Measurements from ENCODE around the gene DCAF16. TPM values are rescaled to one million over a fixed set of nuclear protein-coding genes. Genes with fewer than 3 reads are reported as not detected.

The DCAF16 gene
- total and polyA plus RNA-seq, 3 donors from 2014 or later: 30.5 to 48.0 (median 42.6) TPM

DNA sequence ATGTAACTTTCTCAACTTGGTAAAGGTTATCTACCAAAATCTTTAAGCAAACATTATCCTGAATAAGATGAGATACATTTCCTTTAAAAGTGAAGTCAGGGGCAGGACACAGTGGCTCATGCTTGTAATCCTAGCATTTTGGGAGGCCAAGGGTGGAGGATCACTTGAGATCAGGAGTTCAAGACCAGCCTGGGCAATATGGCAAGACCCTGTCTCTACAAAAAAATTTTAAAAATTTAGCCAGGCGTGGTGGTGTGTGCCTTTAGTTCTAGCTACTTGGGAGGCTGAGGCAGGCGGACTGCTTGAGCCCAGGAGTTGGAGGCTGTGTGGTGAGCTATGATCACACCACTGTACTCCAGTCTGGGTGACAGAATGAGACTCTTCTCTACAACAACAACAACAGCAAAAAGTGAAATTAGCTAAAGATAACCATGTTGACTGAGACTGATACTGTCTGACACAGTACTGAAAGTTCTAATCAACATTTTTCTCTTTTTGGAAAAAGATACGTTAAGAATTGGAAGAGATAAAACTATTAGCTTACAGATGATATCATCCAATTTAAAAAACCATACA lies 4.9 kb downstream of the DCAF16 start:
- H3K4me3 ChIP-seq: no peak overlapping the region
- DNase-seq: no peak
- no peak overlapping the region for H3K27ac ChIP-seq
- H3K27me3 ChIP-seq: no peaks in the 10 kb centered on the region
- 74 to 77% methylated on average over 3 of the region's 3 CpGs for WGBS, 2 donors
- intact Hi-C loops (cut with DNase I; ENCODE audit: low total_unique reads): no loop called here
- H3K4me1 ChIP-seq: peaks cover 23% of the 10 kb centered on the region
- no peak for TF ChIP-seq POLR2A (IDR thresholded peaks at IDR 0.05)
- TF ChIP-seq, protein P1, sequence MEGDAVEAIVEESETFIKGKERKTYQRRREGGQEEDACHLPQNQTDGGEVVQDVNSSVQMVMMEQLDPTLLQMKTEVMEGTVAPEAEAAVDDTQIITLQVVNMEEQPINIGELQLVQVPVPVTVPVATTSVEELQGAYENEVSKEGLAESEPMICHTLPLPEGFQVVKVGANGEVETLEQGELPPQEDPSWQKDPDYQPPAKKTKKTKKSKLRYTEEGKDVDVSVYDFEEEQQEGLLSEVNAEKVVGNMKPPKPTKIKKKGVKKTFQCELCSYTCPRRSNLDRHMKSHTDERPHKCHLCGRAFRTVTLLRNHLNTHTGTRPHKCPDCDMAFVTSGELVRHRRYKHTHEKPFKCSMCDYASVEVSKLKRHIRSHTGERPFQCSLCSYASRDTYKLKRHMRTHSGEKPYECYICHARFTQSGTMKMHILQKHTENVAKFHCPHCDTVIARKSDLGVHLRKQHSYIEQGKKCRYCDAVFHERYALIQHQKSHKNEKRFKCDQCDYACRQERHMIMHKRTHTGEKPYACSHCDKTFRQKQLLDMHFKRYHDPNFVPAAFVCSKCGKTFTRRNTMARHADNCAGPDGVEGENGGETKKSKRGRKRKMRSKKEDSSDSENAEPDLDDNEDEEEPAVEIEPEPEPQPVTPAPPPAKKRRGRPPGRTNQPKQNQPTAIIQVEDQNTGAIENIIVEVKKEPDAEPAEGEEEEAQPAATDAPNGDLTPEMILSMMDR (IDR thresholded peaks at IDR 0.05): no peak
- H3K36me3 ChIP-seq (ENCODE audit: low read depth, missing control alignments): no peaks in the 10 kb centered on the region
- H3K9me3 ChIP-seq: no peaks in the 10 kb centered on the region

DNA sequence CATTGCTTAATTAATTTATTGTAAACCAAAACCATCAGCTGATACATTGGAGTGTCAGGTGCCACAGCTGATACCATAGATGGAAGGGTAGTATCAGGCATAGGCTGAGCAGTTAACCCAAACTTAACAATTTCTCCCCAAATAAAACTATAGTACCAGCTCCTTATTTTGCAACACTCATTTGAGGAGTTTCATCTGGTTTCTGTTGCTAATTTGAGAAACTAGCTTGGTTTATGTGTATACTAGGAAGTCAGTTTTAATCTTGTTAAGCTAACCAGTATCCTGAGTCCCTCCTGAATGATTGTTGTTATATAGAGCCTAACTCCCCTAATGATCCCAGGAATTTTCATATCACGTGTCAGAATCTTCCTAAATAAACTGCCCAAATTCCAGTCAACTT lies 12.7 kb downstream of the DCAF16 start:
- TF ChIP-seq POLR2A (IDR thresholded peaks at IDR 0.05): no peak
- TF ChIP-seq, protein P1 (IDR thresholded peaks at IDR 0.05): no peak
- intact Hi-C loops (cut with DNase I; ENCODE audit: low total_unique reads): no loop called here
- WGBS, 2 donors: 82 to 94% methylated on average over 1 of the region's 1 CpG
- DNase-seq: no peak
- no peak overlapping the region for H3K4me3 ChIP-seq
- H3K27ac ChIP-seq: no peak overlapping the region
- H3K36me3 ChIP-seq (ENCODE audit: low read depth, missing control alignments): no peaks in the 10 kb centered on the region
- H3K9me3 ChIP-seq: no peaks in the 10 kb centered on the region
- H3K4me1 ChIP-seq: no peaks in the 10 kb centered on the region
- no peaks in the 10 kb centered on the region for H3K27me3 ChIP-seq

DNA sequence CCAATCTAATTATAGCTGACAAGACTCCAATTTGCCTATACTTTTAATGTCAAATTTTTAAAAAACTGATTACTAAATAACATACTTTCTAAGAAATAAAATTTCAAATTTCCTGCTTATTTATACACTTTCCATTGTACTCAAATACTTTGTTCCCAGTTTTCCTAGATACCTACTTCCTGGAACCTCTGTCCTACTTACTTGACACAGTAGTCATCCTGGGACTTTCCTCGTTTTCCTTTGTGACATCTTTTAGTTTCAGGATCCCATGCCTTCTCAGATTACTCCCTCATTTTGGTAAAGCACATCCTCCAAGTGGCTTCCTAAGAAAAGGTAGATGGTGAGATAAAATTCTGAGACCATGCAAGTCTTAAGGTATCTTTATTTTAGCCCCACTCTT lies 15.8 kb downstream of the DCAF16 start:
- Histone ChIP-seq H3K4me3 (no peak overlapping the region), H3K27me3 (no peaks in the 10 kb centered on the region), H3K36me3 (ENCODE audit: low read depth, missing control alignments) (no peaks in the 10 kb centered on the region), H3K27ac (no peak overlapping the region), H3K4me1 (no peaks in the 10 kb centered on the region), H3K9me3 (no peaks in the 10 kb centered on the region)
- TF ChIP-seq, protein P1 (IDR thresholded peaks at IDR 0.05): no peak
- no peak for TF ChIP-seq POLR2A (IDR thresholded peaks at IDR 0.05)
- 73 to 85% methylated on average over 1 of the region's 1 CpG for WGBS, 2 donors
- DNase-seq: no peak
- intact Hi-C loops (cut with DNase I; ENCODE audit: low total_unique reads): no loop called here

DNA sequence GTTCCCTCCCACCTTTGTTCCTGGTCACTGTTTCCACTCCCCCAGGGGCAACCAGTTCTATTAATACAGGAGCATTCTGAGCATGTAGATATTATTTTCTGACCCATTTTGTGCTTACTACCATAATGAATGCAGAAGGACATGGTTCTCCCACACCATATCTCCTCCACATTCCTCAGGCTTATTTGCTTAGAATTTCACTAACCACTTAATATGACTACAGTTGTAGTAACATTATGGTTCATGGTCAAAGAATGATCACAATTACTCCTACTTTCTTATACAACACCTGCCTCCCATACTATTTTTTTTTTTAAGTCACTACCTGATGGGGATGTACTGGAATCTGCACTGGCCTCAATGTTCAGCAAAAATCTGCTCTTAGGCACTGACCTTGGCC lies 21.6 kb downstream of the DCAF16 start:
- intact Hi-C loops (cut with DNase I; ENCODE audit: low total_unique reads): no loop called here
- H3K4me1 ChIP-seq: no peaks in the 10 kb centered on the region
- no peaks in the 10 kb centered on the region for H3K9me3 ChIP-seq
- no peak for DNase-seq
- H3K36me3 ChIP-seq (ENCODE audit: low read depth, missing control alignments): no peaks in the 10 kb centered on the region
- H3K27me3 ChIP-seq: no peaks in the 10 kb centered on the region
- no peak overlapping the region for H3K4me3 ChIP-seq
- no peak overlapping the region for H3K27ac ChIP-seq
- no peak for TF ChIP-seq POLR2A (IDR thresholded peaks at IDR 0.05)
- TF ChIP-seq, protein P1 (IDR thresholded peaks at IDR 0.05): no peak

DNA sequence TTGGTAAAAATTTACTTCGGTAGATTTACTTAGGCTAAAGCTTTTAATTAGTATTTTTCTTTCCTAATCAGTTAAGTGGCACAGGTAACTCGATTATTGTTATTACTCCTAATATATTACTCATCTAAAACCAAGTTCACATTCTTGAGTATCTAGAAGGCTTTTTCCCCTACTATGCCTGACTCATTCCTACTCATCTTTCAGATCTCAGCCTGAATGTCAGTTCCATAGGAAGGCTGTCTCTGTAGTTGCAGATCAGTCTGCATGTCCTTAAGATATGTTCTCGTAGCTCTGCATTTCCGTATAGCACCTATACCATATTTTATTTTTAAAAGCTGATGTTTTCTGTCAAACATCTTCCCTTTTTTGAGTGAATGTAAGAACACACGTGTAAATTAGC lies 23.2 kb downstream of the DCAF16 start:
- intact Hi-C loops (cut with DNase I; ENCODE audit: low total_unique reads): no loop called here
- TF ChIP-seq POLR2A (IDR thresholded peaks at IDR 0.05): no peak
- TF ChIP-seq, protein P1 (IDR thresholded peaks at IDR 0.05): no peak
- 89 to 90% methylated on average over 5 of the region's 5 CpGs for WGBS, 2 donors
- no peak overlapping the region for H3K27ac ChIP-seq
- DNase-seq: no peak
- H3K27me3 ChIP-seq: no peaks in the 10 kb centered on the region
- H3K36me3 ChIP-seq (ENCODE audit: low read depth, missing control alignments): no peaks in the 10 kb centered on the region
- H3K4me1 ChIP-seq: no peaks in the 10 kb centered on the region
- no peaks in the 10 kb centered on the region for H3K9me3 ChIP-seq
- no peak overlapping the region for H3K4me3 ChIP-seq

Measured in testis (tissue), 3 donors.